SK-N-SH treated with all-trans-retinoic acid at 6 μM for 48 hours (cell line): ENCODE data around the gene SIRT1.

Experiments used
- ATAC-seq: fragments of 200-7000 bp; cut with Tn5 transposase; 3 replicates; pipeline ENCODE4 v1.9.1; 2020; ENCODE audit warnings: mild to moderate bottlenecking, moderate library complexity
- ARNTL ChIP-seq: fragments of 450-650 bp; formaldehyde crosslinking; IDR thresholded peaks from 2 replicates; pipeline ENCODE4 v1.5.0; 2020; ENCODE audit warnings: low read depth, mild to moderate bottlenecking, moderate library complexity, borderline replicate concordance
- BACH2 ChIP-seq: fragments of 250-450 bp; sonication (Bioruptor Pico); IDR thresholded peaks from 2 replicates; pipeline ENCODE4 v1.9.0; 2021; ENCODE audit warnings: mild to moderate bottlenecking, borderline replicate concordance
- GLIS3 ChIP-seq: fragments of 250-450 bp; sonication (Bioruptor Pico); IDR thresholded peaks from 2 replicates; pipeline ENCODE4 v1.5.0; 2020; ENCODE audit warnings: mild to moderate bottlenecking, moderate library complexity
- ISL1 ChIP-seq: fragments of 250-450 bp; sonication (Bioruptor Pico); IDR thresholded peaks from 2 replicates; pipeline ENCODE4 v2.1.2; 2022; ENCODE audit warnings: mild to moderate bottlenecking, moderate library complexity
- OSR1 ChIP-seq: fragments of 250-450 bp; sonication (Bioruptor Pico); IDR thresholded peaks from 2 replicates; pipeline ENCODE4 v1.8.0; 2022; ENCODE audit warnings: moderate library complexity, mild to moderate bottlenecking, inconsistent platforms
- PPARA ChIP-seq: fragments of 250-450 bp; sonication (Bioruptor Pico); IDR thresholded peaks from 2 replicates; pipeline ENCODE4 v1.5.0; 2020; ENCODE audit warnings: mild to moderate bottlenecking, borderline replicate concordance
- RARB ChIP-seq: fragments of 250-450 bp; sonication (Bioruptor Pico); IDR thresholded peaks from 2 replicates; pipeline ENCODE4 v1.8.0; 2021; ENCODE audit warnings: mild to moderate bottlenecking, moderate library complexity
- SNAI2 ChIP-seq: fragments of 250-450 bp; sonication (Bioruptor Pico); IDR thresholded peaks from 2 replicates; pipeline ENCODE4 v1.5.0; 2020; ENCODE audit warnings: mild to moderate bottlenecking, moderate library complexity
- TCF4 ChIP-seq: fragments of 250-450 bp; sonication (Bioruptor Pico); IDR thresholded peaks from 2 replicates; pipeline ENCODE4 v1.8.0; 2021; ENCODE audit warnings: mild to moderate bottlenecking, moderate library complexity, borderline replicate concordance
- TOX ChIP-seq: fragments of 250-450 bp; sonication (Bioruptor Pico); IDR thresholded peaks from 2 replicates; pipeline ENCODE4 v1.8.0; 2021; ENCODE audit warnings: mild to moderate bottlenecking, moderate library complexity, borderline replicate concordance
- ZC3H10 ChIP-seq: fragments of 250-450 bp; sonication (Bioruptor Pico); IDR thresholded peaks from 2 replicates; pipeline ENCODE4 v1.5.1; 2021; ENCODE audit warnings: mild to moderate bottlenecking, moderate library complexity
- ZFP3 ChIP-seq: fragments of 250-450 bp; sonication (Bioruptor Pico); IDR thresholded peaks from 2 replicates; pipeline ENCODE4 v1.5.0; 2020; ENCODE audit warnings: mild to moderate bottlenecking, moderate library complexity
- ZFP30 ChIP-seq: fragments of 450-650 bp; formaldehyde crosslinking; IDR thresholded peaks from 2 replicates; pipeline ENCODE4 v1.5.0; 2022; ENCODE audit warnings: mild to moderate bottlenecking, moderate library complexity
- ZNF565 ChIP-seq: fragments of 450-650 bp; formaldehyde crosslinking; conservative IDR thresholded peaks from 2 replicates; pipeline ENCODE4 v1.5.0; 2020; ENCODE audit warnings: low read depth, mild to moderate bottlenecking, moderate library complexity
- ZNF70 ChIP-seq: fragments of 450-650 bp; formaldehyde crosslinking; IDR thresholded peaks from 2 replicates; pipeline ENCODE4 v1.5.0; 2020; ENCODE audit warnings: mild to moderate bottlenecking, moderate library complexity
- ZNF8 ChIP-seq: fragments of 450-650 bp; formaldehyde crosslinking; IDR thresholded peaks from 2 replicates; pipeline ENCODE4 v1.5.0; 2020; ENCODE audit warnings: mild to moderate bottlenecking, moderate library complexity
- TF ChIP-seq, protein P1 (sequence below): fragments of 250-450 bp; sonication (Bioruptor Pico); IDR thresholded peaks from 2 replicates; pipeline ENCODE4 v1.5.1; 2021; ENCODE audit warnings: mild to moderate bottlenecking, moderate library complexity
- TF ChIP-seq, protein P2 (sequence below): fragments of 250-450 bp; sonication (Bioruptor Pico); IDR thresholded peaks from 2 replicates; pipeline ENCODE4 v1.5.1; 2020; ENCODE audit warnings: low read depth, mild to moderate bottlenecking, moderate library complexity
- TF ChIP-seq, protein P3 (sequence below): fragments of 250-450 bp; sonication (Bioruptor Pico); IDR thresholded peaks from 2 replicates; pipeline ENCODE4 v1.8.0; 2021; ENCODE audit warnings: low read depth, mild to moderate bottlenecking, moderate library complexity, borderline replicate concordance
- TF ChIP-seq, protein P4 (sequence below): fragments of 250-450 bp; sonication (Bioruptor Pico); IDR thresholded peaks from 2 replicates; pipeline ENCODE4 v1.8.0; 2020; ENCODE audit warnings: mild to moderate bottlenecking, moderate library complexity, borderline replicate concordance

The SIRT1 gene

DNA sequence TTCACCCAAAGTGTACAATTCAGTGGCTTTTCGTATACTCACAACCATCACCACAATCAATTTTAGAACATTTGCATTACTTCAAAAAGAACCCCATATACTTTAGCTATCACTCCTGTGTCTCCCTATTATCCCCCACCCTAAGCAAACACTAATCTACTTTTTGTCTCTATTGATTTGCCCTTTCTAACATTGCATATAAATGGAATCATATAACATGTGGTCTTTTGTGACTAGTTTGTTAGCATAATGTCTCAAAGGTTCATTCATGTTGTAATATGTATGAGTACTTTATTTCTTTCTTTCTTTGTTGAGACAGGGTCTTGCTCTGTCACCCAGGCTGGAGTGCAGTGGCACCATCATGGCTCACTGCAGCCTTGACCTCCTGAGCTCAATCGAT, 25.5 kb upstream of the SIRT1 start:
- no peak for ATAC-seq
- TF ChIP-seq ZC3H10, result no peak
- TF ChIP-seq, all 23 proteins: peak for 0

DNA sequence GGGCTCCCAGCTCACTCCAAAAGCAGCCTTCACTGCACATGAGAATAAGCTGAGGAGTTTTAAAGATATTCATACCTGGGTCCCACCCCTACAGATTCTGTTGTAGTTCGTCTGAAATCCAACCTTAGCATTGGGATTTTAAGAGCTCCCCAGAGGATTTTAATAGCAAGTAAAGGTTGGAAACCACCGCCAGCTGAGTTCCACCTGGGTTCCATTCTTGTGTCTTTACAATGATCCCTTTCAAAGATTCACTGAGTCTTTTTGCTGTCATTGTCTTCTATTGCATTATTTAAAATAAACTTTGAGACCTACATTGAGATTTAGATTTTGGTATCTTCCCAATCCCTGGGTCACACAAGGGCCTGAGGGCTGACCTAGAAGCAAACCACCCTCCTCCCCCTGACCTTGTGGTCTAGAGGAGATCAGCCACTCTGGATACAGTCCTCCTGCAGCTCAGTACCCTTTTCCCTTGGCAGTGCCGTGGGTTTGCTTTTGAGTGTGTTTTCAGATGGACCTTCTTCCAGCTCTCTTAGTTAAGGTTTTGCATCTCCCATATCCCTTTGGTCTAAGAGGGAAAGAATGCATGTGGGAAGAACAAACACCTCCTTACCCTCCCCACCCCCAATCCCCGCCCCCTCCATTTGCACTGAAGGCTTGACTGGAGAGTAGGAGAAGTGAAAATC, 22.6 kb upstream of the SIRT1 start:
- ATAC-seq, result no peak
- TF ChIP-seq TOX, result no peak
- TF ChIP-seq ISL1 (CRISPR knock-in tag), result no peak
- no peak for TF ChIP-seq ARNTL (CRISPR knock-in tag)
- no peak for TF ChIP-seq ZFP30 (CRISPR knock-in tag)
- TF ChIP-seq BACH2 (CRISPR knock-in tag), result no peak
- no peak for TF ChIP-seq ZNF565

DNA sequence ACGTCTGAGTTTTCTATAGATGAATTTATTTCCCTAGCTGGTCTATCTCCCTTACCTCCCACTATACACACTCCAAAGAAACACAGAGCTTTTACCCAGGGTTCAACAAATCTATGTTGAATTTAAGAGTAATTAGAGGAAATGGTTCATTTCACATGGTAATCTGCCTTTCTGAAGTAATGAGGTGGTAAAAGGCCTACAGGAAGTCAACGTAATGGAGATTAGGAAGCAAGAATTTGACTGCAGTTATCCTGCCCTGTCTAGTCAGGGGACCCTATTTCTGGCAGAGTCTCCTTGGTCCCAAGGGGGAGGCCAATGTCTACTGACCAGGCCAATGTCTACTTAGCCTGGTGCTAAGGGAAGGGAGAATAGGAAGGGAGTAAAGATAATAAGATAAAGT, 21.4 kb upstream of the SIRT1 start:
- no peak for ATAC-seq
- TF ChIP-seq RARB, result no peak
- TF ChIP-seq, protein P1, sequence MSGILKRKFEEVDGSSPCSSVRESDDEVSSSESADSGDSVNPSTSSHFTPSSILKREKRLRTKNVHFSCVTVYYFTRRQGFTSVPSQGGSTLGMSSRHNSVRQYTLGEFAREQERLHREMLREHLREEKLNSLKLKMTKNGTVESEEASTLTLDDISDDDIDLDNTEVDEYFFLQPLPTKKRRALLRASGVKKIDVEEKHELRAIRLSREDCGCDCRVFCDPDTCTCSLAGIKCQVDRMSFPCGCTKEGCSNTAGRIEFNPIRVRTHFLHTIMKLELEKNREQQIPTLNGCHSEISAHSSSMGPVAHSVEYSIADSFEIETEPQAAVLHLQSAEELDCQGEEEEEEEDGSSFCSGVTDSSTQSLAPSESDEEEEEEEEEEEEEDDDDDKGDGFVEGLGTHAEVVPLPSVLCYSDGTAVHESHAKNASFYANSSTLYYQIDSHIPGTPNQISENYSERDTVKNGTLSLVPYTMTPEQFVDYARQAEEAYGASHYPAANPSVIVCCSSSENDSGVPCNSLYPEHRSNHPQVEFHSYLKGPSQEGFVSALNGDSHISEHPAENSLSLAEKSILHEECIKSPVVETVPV (CRISPR knock-in tag), result no peak
- TF ChIP-seq, protein P2, sequence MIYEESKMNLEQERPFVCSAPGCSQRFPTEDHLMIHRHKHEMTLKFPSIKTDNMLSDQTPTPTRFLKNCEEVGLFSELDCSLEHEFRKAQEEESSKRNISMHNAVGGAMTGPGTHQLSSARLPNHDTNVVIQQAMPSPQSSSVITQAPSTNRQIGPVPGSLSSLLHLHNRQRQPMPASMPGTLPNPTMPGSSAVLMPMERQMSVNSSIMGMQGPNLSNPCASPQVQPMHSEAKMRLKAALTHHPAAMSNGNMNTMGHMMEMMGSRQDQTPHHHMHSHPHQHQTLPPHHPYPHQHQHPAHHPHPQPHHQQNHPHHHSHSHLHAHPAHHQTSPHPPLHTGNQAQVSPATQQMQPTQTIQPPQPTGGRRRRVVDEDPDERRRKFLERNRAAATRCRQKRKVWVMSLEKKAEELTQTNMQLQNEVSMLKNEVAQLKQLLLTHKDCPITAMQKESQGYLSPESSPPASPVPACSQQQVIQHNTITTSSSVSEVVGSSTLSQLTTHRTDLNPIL (CRISPR knock-in tag), result no peak
- TF ChIP-seq ZC3H10, result no peak
- TF ChIP-seq, protein P3, sequence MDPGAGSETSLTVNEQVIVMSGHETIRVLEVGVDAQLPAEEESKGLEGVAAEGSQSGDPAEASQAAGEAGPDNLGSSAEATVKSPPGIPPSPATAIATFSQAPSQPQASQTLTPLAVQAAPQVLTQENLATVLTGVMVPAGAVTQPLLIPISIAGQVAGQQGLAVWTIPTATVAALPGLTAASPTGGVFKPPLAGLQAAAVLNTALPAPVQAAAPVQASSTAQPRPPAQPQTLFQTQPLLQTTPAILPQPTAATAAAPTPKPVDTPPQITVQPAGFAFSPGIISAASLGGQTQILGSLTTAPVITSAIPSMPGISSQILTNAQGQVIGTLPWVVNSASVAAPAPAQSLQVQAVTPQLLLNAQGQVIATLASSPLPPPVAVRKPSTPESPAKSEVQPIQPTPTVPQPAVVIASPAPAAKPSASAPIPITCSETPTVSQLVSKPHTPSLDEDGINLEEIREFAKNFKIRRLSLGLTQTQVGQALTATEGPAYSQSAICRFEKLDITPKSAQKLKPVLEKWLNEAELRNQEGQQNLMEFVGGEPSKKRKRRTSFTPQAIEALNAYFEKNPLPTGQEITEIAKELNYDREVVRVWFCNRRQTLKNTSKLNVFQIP, result no peak
- TF ChIP-seq GLIS3 (CRISPR knock-in tag), result no peak
- no peak for TF ChIP-seq PPARA (CRISPR knock-in tag)
- no peak for TF ChIP-seq ZNF70 (CRISPR knock-in tag)
- no peak for TF ChIP-seq ISL1 (CRISPR knock-in tag)
- TF ChIP-seq ZFP30 (CRISPR knock-in tag), result no peak
- no peak for TF ChIP-seq ZNF8
- no peak for TF ChIP-seq OSR1 (CRISPR knock-in tag)
- TF ChIP-seq TOX, result no peak
- TF ChIP-seq SNAI2 (CRISPR knock-in tag), result no peak
- no peak for TF ChIP-seq TCF4
- TF ChIP-seq ZFP3, result no peak
- TF ChIP-seq ZNF565, result no peak
- no peak for TF ChIP-seq BACH2 (CRISPR knock-in tag)
- TF ChIP-seq, protein P4, sequence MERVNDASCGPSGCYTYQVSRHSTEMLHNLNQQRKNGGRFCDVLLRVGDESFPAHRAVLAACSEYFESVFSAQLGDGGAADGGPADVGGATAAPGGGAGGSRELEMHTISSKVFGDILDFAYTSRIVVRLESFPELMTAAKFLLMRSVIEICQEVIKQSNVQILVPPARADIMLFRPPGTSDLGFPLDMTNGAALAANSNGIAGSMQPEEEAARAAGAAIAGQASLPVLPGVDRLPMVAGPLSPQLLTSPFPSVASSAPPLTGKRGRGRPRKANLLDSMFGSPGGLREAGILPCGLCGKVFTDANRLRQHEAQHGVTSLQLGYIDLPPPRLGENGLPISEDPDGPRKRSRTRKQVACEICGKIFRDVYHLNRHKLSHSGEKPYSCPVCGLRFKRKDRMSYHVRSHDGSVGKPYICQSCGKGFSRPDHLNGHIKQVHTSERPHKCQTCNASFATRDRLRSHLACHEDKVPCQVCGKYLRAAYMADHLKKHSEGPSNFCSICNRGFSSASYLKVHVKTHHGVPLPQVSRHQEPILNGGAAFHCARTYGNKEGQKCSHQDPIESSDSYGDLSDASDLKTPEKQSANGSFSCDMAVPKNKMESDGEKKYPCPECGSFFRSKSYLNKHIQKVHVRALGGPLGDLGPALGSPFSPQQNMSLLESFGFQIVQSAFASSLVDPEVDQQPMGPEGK (CRISPR knock-in tag), result no peak
- no peak for TF ChIP-seq ARNTL (CRISPR knock-in tag)

DNA sequence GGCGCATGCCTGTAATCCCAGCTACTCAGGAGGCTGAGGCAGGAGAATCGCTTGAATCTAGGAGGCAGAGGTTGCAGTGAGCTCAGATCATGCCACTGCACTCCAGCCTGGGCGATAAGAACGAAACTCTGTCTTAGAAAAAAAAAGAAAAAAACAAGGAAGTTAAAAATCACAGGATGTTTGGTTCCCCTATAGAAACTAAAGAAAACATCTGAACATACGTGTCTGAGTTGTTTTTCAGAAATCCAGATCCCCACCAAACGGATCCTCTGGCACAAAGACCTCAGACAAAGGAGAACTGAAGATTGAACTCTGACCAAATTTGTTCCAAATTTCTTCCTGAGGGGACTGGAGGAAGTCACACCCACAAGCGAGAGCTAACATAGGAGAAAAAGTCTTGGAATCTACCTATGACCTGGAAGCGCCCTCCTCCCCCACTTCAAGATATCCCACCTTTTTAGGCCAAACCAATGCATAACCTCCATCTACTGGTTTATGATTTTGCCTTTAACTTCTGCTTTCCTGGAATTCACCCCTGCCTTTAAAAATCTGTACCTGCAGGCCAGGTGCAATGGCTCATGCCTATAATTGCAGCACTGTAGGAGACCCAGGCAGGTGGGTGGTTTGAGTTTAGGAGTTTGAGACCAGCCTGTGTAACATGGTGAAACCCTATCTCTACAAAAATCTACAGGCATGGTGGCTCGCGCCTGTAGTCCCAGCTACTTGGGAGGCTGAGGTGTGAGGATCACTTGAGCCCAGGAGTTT, 19.7 kb upstream of the SIRT1 start:
- no peak for ATAC-seq
- TF ChIP-seq, protein P4 (CRISPR knock-in tag), result no peak
- TF ChIP-seq BACH2 (CRISPR knock-in tag) (no peak), OSR1 (CRISPR knock-in tag) (no peak), GLIS3 (CRISPR knock-in tag) (no peak), PPARA (CRISPR knock-in tag) (no peak), ZNF8 (no peak), SNAI2 (CRISPR knock-in tag) (no peak)
- TF ChIP-seq, protein P1 (CRISPR knock-in tag), result no peak
